GM21423 (cell line): ENCODE results near the gene PKDCC.
A peak's percentile ranks its signal among the peaks of the same experiment; 100 is the strongest.
"Not testable (repeated sequence)": the region's sequence is repeated elsewhere in the genome, so short reads cannot be mapped to it uniquely, and the experiment has no call there.

ENCODE experiments used
- ATAC-seq: cut with Tn5 transposase; IDR thresholded peaks from one replicate; pipeline ENCODE4 v1.9.1; 2021; ENCODE audit warnings: mild to moderate bottlenecking, moderate library complexity; ENCODE audit not compliant: unreplicated experiment

The PKDCC gene

DNA sequence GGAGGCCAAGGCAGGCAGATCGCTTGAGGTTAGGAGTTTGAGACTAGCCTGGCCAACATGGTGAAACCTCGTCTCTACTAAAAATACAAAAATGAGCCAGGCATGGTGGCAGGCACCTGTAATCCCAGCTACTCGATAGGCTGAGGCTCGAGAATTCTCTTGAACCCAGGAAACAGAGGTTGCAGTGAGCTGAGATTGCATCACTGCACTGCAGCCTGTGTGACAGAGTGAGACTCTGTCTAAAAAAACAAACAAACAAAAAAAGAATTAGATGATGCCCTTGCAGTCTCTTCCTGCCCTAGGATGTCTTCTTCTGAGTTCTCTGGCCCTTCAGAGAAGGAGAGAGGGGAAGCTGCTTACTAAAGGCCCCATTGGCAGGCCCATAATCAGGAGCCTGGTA is 37.2 kb downstream of the PKDCC start:
- not testable (repeated sequence) for ATAC-seq

DNA sequence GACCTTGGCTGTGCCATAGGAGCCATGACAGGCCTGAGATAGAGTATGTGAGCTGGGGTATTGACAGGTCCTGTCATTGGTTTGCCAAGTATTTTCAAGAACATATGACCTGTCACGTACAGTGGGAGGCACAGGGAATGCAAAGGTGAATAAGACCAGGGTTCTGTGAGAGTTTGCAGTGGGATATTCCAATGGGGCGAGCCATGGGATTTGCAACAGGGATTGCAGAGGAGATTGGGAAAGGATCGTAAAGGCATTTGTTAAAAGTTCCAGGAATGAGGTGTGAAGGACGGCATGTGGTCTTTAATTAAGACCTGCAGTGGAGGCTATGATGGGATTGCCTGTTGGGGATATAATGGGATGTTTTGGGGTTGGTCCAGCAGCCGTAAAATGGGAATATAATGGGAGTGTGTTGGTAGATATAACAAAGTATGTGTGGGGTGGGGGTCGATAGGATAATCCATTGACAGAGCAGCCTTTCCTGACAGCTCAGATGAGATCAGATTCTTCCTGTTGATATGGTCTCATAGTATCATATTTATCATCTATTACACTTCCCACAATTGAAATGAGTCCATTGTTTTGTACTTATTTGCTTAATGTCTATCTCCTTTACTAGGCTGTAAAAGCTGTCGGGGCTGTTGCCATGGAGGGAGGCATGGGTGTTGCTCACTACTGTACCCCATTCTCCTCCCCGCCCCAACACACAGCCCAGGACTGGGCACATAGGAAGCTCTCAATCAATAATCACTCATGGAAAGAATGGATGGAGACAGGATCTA is 38.1 kb downstream of the PKDCC start:
- ATAC-seq = no peak

DNA sequence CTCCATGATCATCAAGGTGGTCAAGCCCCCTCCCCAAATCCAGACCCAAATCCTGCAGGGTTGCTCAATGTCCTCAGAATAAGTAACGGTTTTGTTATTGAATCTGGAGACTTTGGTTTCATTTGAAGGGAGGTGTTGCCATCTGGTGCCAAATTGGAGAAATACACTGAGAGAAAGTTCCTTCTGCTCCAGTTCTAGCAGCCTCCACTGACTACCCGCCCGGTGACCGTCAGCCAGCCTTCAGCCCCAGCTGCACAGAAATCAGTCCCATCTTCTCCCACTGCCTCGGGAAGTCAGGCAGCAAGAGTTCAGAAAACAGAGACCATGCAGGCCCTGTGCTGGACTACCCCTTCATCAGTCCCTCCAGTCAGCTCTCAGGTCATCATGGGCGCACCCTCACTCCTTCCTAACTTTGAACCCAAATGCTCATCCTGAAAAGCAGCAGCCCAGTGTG is 38.7 kb downstream of the PKDCC start:
- ATAC-seq = no peak

DNA sequence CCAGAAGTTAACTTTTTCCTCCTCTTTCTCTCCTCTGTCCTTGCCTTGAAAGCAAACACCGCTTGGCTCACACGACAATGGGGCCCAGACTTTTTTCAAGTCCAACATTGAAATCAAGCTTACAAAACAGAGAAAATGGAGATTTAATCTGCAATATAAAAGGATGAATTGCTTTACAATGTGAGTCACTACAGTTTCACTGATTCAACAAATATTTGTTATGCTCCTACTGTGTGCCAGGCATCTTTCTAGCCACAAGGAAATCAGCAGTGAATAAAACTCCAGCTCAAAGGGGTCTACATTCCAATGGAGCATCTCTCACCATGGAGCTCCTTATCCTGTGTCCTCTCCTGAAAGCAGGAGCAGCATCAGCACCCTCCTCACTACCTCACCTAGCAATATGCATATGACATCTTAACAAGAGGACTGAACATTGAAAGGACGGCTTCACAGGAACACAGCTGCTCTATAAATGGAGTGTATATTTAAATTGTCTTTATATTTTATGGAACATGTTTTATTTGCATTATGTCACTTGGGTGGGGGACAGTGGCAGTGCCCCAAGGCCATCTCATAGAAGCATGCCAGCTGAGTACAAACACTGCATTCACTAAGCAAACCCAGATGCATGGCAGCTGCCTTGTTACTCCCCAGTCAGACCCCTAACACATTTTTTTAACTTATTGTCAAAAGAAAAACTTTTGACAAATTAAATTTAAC is 39.5 kb downstream of the PKDCC start:
- no peak for ATAC-seq

DNA sequence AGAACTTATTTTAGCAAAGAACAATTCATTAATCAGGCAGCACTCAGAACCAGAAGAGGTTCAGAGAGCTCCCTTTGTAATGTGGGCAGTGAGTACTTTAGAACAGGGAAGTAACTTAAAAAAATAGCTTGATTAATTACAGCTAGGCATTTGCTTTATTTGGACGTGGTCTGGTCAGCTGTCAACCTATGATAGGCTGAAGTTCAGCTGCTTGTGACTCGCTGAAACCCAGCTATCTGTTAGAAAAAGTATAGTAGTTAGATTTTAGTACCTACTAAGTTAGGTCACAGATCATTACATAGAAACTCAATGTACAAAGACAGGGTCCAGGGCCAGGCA is 40.0 kb downstream of the PKDCC start:
- ATAC-seq = no peak

DNA sequence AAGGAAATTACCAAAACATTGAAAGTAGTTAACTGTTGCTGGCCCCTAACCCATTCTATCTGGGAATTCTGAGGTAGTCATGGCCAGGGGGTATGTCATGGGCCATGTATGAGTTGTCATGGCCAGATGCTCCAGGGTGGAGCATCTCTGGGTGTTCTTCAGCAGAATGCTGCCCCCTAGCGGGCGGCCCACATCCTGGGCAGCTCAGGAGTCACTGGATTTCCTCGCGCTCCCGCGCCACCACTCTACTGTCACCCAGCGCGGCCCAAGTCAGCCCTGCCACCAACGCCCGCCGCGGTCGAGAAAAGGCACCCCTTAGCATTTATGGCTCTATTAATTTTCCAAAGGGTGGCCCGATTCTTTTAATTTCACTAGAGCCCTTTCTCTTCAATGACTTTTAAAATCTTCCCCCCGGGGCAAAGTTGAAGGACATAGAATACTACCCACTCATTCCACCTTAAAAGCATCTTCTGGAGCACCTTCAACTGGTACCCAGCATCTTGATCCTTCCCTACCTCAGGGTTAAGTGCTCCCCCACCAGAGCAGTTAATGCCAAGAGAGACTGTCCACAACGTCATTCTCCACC is 41.6 kb downstream of the PKDCC start:
- peak; percentile 71 for ATAC-seq

DNA sequence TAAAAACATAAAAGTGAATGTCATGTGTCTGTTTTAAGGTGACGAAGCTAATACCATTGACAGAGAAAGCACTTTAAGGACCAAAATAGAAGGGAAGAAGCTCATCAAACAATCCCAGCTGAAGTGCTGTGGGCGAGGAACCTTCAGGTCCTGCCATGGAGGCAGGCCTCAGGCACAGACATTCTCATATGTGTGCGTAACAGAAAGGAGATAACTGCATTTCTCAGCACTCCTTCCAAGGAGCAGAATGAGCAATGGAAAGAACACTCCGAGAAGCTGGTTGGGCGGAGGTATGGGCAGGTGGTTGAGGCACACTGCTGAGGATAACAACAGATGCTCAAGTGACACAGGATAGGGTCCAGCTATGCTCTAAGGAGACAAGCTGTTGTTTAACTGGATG is 42.4 kb downstream of the PKDCC start:
- ATAC-seq = no peak

DNA sequence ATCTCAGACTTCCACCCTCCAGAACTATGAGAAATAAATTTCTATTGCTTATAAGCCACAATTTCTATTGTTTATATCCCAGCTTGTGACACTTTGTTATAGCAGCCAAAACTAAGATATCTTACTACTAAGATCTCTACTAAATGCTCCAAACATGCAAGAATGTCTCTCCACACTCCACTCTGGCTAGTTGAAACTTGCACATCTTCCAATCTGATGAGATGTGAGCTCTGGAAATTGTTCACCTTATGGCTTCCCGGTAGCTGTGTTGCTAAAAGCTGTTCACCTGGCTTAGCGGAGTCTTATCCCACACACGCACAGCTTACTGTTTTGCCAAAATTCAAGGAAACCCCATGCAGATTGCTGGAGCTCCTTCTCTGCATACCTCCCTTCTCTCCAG is 43.9 kb downstream of the PKDCC start:
- no peak for ATAC-seq

DNA sequence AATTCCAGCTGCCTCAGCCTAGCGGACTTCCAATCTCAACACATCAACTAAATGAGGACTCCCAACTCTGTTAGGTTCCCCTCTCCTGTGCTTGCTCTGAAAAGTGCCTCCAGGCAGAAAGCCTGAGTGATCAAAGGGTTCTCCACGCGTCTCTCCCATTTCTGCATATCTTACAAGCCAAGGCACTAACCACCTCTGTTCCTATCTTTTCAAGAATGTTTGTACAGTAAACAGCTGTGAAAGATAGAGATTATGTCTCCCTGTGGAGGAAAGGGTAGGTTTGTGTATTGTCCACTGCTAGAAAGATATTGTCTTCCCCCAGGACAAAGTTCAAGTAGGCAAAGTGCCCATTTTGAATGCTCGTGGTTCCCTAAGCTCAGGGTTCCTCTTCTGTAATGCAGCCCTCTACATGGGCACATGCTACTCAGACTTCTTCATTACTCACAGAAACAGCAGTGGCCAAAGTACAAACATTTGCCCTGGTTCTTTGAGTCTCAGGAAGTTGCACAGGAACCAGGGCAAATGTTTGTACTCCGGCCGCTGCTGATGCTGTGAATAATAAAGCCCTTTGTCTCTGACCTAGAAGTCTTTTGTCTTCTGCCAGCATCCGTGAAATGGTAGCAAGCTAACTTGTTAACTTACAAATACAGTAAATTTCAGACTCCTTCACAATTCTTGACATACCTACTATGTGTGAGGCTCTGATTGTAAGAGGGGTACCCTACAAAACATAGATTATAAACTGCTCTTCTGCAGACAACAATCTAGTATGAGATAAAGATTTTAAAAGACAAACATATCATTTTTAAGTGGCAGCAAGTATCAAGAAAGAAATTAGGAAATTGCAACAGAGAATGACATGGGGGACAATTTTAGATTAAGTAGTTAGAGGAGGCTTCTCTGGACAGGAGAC is 44.5 kb downstream of the PKDCC start:
- ATAC-seq = no peak

DNA sequence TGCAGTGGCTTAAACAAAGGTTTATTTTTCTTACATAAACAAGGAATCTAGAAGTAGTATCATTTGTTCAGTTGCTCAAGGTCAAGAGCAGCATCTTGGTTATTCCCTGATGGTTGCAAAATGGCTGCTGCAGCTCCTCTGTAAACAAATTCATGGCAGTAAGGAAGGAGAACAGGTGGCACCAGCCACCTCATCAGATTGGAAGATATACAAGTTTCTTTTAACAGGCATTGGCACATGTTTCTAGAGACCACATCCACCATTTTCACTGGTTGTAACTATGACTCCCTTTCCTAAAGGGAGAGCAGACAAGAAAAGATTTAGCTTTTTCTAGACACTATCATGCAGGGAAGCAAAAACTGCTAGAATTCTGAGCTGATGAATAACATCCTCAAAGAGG is 46.3 kb downstream of the PKDCC start:
- no peak for ATAC-seq

DNA sequence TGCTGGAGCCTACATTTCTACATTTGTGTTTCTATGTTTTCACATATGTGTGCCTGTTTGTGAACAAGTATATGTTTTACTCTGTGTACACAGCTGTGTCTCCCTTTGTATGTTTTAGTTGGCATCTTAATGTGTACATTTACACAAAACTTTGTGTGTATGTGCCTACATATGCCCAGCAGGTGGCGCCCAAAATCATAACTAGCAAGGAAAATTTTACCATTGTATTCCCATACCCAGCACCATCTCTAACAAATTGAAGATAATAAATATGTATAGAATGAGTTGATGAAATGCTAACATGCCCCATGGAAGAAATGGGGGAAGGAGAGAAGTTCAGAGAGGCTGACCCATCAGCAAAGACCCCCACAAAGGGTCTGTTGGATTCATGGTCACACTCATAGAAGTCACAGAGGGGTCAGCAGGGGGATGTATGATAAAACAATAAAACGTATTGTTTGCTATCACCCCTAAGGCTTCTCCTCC is 48.1 kb downstream of the PKDCC start:
- ATAC-seq = no peak

DNA sequence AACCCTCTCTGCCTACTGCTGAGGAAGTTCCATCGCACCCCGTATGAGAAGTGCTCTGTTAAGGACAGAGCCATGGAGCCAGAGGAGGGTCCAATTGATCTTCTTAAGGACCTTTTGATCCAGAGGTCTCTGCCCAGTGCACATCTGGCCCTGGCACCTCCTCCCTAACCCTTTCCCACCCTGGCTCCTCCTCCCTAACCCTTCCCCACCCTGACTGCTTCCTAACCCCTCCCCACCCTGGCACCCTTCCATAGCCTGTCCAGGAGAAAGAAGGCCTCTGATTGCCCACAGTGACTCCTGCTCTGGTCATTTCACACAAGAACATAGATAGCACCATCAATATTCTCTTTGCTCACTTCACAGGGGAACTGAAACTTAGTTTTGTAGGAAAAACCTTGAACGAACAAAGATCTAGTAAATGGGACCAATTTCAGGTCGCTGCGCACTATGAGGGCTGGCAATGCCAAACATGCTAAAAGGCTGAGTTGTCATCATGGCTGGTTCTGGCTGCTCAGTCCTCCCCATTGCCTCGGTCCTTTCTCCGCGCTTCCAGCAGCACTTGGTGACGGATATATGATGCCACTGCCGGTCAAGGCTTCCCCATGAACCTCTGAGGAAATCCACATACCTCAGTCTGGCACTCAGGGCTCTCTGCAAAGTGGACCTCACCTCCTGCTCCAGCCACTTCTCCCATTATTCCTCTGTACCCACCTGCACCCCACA is 49.2 kb downstream of the PKDCC start:
- peak; percentile 41 for ATAC-seq

DNA sequence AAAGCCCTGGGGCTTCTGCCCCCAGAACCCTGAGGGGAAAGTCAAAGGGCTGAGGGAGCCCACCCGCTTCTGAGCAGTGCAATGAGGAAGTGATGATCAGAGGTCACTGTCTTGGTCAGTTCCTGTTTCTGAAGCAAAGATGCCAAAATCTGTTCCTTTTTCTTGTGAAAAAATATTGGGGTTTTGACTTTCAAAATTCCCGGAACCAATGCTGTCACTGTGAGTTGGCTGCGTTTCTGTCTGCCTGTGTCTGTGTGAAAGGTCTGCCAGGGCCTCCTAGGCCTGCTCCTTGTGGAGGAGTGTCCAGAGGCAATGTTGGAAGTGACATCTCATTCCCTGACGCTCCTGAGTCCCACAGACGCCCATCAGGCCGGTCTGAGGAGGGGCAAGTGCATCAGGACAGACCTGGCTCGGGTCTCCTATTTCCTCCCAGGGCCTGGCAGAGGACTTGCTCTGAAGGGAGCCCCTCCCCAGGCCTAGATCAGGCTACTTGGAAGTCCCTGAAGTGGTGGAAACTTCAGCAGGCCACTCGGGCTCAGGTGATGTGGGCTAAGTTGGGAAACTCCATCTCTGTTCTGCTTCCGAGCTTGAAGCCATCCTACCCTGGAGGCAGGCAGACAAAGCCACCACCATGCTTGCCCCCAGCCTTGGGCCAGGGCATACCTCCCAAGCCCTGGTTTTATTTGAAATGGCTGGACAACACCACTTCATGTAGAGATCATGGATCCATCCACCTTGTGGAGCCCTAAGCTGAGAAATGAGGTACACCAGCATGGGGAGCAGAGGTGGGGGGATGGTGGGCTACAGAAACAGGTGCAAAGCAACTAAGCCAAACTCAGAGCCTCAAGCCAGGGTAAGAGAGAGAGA is 51.0 kb downstream of the PKDCC start:
- no peak for ATAC-seq

DNA sequence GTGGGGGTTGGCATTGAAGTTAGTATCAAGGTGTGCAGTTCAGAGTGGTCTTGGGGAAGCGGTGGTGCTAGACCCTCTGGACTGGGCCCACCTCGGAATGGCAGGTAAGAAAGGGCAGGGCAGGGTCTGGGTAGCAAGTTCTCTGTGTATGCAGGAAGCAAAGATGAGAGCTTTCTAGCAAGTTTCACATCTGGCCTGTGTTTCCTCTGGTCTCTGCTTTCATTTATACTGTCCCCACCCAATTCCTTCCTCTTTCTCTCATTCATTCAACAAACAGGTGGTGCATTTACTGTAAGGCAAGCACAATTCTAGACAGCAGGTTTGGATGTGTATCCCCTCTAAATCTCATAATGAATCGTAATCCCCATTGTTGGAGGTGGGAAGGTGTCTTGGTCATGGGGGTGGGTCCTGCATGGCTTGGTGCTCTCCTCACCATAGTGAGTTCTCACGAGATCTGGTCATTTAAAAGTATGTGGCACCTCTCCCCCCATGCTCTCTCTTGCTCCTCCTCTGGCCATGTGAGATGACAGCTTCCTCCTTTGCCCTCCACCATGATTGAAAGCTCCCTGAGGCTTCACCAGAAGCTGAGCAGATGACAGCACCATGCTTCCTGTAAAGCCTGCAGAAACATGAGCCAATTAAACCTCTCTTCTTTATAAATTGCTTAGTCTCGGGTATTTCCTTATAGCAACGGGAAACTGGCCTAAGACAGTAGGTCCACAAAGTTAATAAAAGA is 51.8 kb downstream of the PKDCC start:
- no peak for ATAC-seq

DNA sequence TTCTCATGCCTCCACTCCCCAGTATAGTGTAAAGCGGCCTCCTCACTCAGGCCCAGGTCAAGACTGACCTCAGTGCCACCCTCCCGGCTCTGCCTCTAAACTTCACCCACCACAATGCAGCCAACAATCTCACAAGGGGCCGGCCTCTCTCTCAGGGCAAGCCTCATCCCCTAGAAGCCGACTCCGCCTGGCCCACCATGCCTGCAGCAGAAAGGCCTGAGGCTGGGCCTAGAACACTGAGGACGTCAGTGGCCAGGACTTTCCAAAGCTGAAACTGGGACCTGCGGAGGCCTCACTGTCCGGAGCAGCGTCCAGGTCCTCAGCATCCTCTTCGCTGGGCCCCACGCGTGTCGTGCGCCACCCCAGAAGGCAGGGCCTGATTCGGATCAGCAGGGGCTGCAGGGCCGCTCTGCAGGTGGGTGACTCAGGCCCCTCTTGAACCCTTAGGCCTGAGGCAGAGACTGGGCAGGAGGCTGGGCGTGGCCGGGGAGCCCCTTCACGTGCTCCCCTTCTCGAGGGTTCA is 52.9 kb downstream of the PKDCC start:
- no peak for ATAC-seq

DNA sequence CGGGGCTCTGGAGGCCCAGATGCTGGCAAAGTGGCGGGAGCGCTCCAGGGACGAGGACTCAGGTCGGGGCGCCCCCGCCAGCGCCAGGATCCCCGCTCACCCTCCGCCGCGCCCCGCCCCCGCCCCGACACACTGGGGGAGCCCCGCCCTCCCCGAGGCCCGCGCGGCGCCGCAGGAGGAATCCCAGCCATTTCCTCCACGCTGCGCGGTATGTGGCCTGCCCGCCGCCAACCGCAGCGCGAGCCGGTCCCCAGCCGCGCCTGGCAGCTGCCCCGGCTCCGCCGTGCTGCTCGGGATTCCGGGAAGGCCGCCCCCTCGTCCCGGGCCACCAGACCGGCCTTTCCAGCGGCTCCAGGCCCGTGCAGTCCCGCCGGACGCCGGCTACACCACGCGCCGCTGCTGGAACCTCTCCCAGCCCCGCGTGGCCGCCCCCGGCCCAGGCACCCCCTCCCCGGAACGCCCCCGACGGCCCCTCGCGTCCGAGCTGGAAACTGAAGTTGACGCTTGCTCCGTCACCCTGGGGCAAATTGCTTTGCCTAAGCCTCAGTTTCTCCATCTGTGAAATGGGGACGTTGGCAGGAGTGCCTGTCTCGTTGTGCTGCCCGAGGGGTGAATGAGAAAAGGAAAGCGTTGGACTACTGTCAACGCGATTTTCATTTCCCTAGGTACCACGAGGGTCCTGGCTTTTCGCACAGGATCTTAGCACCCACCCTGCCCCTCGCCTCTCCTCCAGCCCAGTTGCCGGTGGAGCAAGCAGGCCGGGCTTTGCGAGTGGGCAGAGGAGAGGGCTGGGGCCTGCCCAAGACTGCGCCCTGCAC is 53.6 kb downstream of the PKDCC start:
- ATAC-seq = no peak

DNA sequence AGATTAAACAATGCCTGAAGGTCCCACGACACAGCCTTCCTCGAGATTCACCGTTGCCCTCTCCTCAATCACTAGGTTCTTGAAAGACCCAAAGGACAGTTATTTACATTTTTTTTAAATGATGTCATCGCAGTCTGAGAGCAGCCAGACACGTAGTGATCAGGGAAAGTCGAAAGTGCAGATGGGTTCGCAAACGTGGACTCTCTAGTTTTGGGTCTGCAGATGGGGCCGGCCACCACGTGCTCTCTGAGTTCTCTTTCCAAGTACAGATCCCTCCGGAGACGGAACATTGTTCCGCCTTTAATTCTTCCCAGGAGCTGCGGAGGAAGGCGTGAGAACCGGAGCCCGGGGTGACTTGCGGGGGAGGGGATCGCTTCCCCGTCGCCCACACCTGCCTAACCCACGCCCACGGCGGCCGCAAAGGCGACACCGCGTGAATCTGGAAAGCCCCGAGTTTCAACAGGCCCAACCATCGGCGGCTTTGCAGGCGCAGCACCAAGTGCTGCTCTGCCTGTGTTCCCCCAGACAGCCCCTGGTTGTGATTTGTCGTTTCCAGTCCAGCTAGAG is 54.3 kb downstream of the PKDCC start:
- peak; percentile 60 for ATAC-seq
